ENCODE data around the gene MSTN. TPM values are rescaled to one million over a fixed set of nuclear protein-coding genes. Genes with fewer than 3 reads are reported as not detected.

MSTN gene
- total and polyA plus RNA-seq, 5 donors = 0.11 to 0.56 (median 0.18) TPM

DNA sequence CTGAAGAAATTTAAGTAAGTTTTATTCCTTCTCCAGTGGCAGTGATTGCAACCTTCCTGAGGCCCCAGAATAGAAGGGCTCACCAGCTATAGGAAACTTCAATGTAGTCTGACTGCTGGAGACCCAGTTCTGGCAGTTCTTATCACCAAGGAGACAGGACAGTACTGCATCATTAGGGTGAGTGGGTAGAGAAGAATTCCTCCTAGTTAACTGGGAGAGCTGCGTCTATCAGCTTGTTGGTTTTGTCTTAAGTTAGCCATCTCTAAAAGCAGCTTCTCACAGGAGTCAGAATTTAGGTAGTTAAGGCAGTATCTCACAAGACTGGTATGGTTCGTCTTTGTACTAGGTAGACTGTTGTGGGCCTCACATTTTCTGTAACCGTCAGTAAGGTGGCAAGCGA is 3.3 kb upstream of the MSTN start:
- no peaks in the 10 kb centered on the region for H3K9me3 ChIP-seq (ENCODE audit: control insufficient read depth, low read length)
- ATAC-seq = no peak
- no peaks in the 10 kb centered on the region for H3K27me3 ChIP-seq (ENCODE audit: control insufficient read depth, insufficient read depth)
- H3K4me1 ChIP-seq (ENCODE audit: control insufficient read depth, insufficient read depth, low read length) = no peaks in the 10 kb centered on the region
- 86% methylated on average over 4 of the region's 4 CpGs for WGBS
- no peak overlapping the region for H3K27ac ChIP-seq (ENCODE audit: low read length)
- DNase-seq = no peak
- intact Hi-C loops (cut with DNase I) = no loop called here
- H3K4me3 ChIP-seq (ENCODE audit: low read length) = no peak overlapping the region

DNA sequence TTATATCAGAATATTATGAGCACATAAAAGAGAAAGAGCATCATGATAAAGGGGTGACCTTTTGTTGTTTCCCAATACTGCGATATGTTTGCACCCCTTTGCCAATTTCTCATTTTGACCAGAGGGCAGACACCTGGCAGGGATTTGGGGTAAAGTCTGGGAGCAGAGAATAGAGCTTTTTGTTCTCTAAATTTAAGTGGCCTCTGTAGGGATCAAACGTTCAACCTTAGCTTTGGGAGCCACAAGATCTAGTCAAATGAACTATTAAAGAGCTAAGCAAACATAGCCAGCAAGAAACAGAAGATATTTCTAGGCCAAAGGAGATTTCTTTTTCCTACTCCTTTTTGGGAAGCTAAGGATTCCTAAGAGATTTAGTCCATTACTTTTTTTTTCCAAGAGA is 1.1 kb upstream of the MSTN start:
- ATAC-seq = no peak
- Histone ChIP-seq H3K27me3 (ENCODE audit: control insufficient read depth, insufficient read depth) (no peaks in the 10 kb centered on the region), H3K27ac (ENCODE audit: low read length) (no peak overlapping the region), H3K4me1 (ENCODE audit: control insufficient read depth, insufficient read depth, low read length) (no peaks in the 10 kb centered on the region), H3K9me3 (ENCODE audit: control insufficient read depth, low read length) (no peaks in the 10 kb centered on the region), H3K4me3 (ENCODE audit: low read length) (no peak overlapping the region)
- intact Hi-C loops (cut with DNase I) = no loop called here
- no peak for DNase-seq
- 65% methylated on average over 2 of the region's 2 CpGs for WGBS

DNA sequence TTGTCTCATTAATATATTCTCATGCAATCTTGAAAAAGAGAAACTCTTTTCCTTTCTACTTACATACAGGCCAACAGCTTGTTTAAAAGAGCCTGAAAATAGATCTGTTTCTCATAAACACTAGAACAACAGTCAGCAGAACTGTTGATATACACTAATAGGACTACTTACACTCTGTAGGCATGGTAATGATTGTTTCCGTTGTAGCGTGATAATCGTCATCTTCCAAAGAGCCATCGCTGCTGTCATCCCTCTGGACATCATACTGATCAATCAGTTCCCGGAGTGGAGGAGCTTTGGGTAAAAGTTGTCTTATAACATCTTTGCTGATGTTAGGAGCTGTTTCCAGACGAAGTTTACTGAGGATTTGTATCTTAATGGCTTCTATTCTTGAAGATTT is 476 bp downstream of the MSTN start:
- intact Hi-C loops (cut with DNase I) = no loop called here
- H3K4me3 ChIP-seq (ENCODE audit: low read length) = no peak overlapping the region
- ATAC-seq (no peak), DNase-seq (no peak)
- no peaks in the 10 kb centered on the region for H3K4me1 ChIP-seq (ENCODE audit: control insufficient read depth, insufficient read depth, low read length)
- H3K27me3 ChIP-seq (ENCODE audit: control insufficient read depth, insufficient read depth) = no peaks in the 10 kb centered on the region
- no peaks in the 10 kb centered on the region for H3K9me3 ChIP-seq (ENCODE audit: control insufficient read depth, low read length)
- H3K27ac ChIP-seq (ENCODE audit: low read length) = no peak overlapping the region
- whole genome bisulfite sequencing = 72% methylated on average over 6 of the region's 6 CpGs

DNA sequence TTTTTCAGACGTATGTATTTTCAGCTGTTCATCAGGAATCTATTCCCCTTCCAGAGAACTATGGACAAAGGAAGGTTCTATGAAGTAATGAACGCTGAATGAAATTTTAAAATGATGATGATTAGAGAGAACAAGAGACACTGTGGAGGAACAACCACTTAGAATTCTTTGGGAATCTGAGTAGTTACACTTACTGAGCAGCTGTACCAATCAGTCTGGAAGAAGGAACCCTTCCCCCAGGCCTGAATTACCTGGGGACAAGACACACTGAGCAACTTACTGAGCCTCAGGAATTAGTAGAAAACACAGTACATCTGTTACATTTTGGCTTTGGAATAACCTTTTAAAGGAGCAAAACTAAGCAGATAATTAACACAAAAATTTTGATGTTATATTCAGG is 1.9 kb downstream of the MSTN start:
- intact Hi-C loops (cut with DNase I) = no loop called here
- Histone ChIP-seq H3K4me1 (ENCODE audit: control insufficient read depth, insufficient read depth, low read length) (no peaks in the 10 kb centered on the region), H3K9me3 (ENCODE audit: control insufficient read depth, low read length) (no peaks in the 10 kb centered on the region), H3K27ac (ENCODE audit: low read length) (no peak overlapping the region), H3K4me3 (ENCODE audit: low read length) (no peak overlapping the region), H3K27me3 (ENCODE audit: control insufficient read depth, insufficient read depth) (no peaks in the 10 kb centered on the region)
- 83% methylated on average over 2 of the region's 2 CpGs for WGBS
- no peak for DNase-seq
- ATAC-seq = no peak

DNA sequence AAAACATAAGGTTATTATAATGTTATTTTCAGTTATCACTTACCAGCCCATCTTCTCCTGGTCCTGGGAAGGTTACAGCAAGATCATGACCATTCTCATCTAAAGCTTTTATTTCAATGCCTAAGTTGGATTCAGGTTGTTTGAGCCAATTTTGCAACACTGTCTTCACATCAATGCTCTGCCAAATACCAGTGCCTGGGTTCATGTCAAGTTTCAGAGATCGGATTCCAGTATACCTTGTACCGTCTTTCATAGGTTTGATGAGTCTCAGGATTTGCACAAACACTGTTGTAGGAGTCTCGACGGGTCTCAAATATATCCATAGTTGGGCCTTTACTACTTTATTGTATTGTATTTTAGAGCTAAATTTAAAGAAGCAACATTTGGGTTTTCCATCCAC is 2.5 kb downstream of the MSTN start:
- 94% methylated on average over 4 of the region's 4 CpGs for WGBS
- no peaks in the 10 kb centered on the region for H3K9me3 ChIP-seq (ENCODE audit: control insufficient read depth, low read length)
- DNase-seq (no peak), ATAC-seq (no peak)
- H3K4me1 ChIP-seq (ENCODE audit: control insufficient read depth, insufficient read depth, low read length) = no peaks in the 10 kb centered on the region
- no peak overlapping the region for H3K4me3 ChIP-seq (ENCODE audit: low read length)
- intact Hi-C loops (cut with DNase I) = no loop called here
- H3K27me3 ChIP-seq (ENCODE audit: control insufficient read depth, insufficient read depth) = no peaks in the 10 kb centered on the region
- no peak overlapping the region for H3K27ac ChIP-seq (ENCODE audit: low read length)

DNA sequence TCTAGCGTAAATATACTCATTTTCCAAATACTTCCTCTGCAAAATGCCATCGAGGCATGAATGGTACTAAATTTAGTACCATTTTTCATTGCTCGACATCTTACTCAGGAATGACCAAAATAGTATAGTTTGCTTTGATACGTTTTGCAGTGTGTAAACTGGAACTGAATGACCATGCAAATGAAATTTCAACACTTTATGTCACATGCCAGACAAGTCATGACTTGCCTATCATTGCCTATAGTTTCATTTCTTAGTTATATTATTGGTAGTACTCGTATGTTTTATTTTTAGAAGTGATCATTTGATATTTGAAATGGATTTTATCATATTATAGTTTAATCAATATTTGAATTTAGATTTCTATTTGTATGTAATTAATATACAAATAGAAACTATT is 9.1 kb downstream of the MSTN start:
- DNase-seq (no peak), ATAC-seq (no peak)
- Histone ChIP-seq H3K27ac (ENCODE audit: low read length) (no peak overlapping the region), H3K9me3 (ENCODE audit: control insufficient read depth, low read length) (no peaks in the 10 kb centered on the region), H3K4me1 (ENCODE audit: control insufficient read depth, insufficient read depth, low read length) (no peaks in the 10 kb centered on the region), H3K4me3 (ENCODE audit: low read length) (no peak overlapping the region), H3K27me3 (ENCODE audit: control insufficient read depth, insufficient read depth) (no peaks in the 10 kb centered on the region)
- 53% methylated on average over 5 of the region's 5 CpGs for WGBS
- intact Hi-C loops (cut with DNase I) = no loop called here

DNA sequence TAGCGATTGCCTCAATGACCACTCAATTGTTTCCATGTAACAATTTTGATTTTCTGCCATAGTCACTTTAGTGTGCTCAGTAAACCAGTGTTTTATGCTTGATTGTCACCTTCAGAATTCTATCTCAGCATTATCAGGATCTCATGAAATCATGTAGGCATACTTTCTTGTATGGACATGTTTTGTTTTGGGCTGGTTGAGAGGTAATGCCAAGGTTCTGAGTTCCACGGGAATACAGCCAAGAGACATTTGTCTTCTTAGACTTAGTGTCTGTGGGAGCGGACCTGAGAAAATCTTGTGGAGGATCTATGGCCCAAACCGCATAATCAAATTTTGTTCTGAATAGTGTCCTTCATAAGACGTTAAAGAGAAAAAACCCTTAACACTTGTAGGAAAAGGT is 10.2 kb downstream of the MSTN start:
- H3K4me1 ChIP-seq (ENCODE audit: control insufficient read depth, insufficient read depth, low read length) = no peaks in the 10 kb centered on the region
- ATAC-seq = no peak
- WGBS = 90% methylated on average over 5 of the region's 5 CpGs
- no peak overlapping the region for H3K4me3 ChIP-seq (ENCODE audit: low read length)
- intact Hi-C loops (cut with DNase I) = no loop called here
- no peak overlapping the region for H3K27ac ChIP-seq (ENCODE audit: low read length)
- no peak for DNase-seq
- no peaks in the 10 kb centered on the region for H3K27me3 ChIP-seq (ENCODE audit: control insufficient read depth, insufficient read depth)
- H3K9me3 ChIP-seq (ENCODE audit: control insufficient read depth, low read length) = no peaks in the 10 kb centered on the region

DNA sequence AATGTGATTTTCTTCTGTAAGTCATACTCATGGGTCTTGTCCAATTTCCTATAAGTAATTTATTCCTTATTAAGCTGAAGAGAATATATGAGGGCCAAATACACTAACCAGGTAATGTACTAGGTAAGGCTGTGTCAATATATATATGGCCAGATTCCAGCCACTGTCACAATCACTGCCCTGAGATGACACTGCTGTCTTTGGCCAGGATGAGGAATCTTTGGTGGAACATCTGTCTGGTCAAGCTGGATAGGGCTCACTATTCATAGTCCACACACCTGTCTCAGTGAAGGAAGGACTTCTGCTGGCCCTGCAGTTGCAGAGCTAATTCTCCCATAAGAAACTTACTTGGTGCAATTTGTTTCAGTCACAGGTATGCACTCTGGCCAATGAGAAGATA is 11.3 kb downstream of the MSTN start:
- no peak overlapping the region for H3K27ac ChIP-seq (ENCODE audit: low read length)
- no peaks in the 10 kb centered on the region for H3K9me3 ChIP-seq (ENCODE audit: control insufficient read depth, low read length)
- ATAC-seq (no peak), DNase-seq (no peak)
- intact Hi-C loops (cut with DNase I) = no loop called here
- H3K4me3 ChIP-seq (ENCODE audit: low read length) = no peak overlapping the region
- no peaks in the 10 kb centered on the region for H3K4me1 ChIP-seq (ENCODE audit: control insufficient read depth, insufficient read depth, low read length)
- no peaks in the 10 kb centered on the region for H3K27me3 ChIP-seq (ENCODE audit: control insufficient read depth, insufficient read depth)

DNA sequence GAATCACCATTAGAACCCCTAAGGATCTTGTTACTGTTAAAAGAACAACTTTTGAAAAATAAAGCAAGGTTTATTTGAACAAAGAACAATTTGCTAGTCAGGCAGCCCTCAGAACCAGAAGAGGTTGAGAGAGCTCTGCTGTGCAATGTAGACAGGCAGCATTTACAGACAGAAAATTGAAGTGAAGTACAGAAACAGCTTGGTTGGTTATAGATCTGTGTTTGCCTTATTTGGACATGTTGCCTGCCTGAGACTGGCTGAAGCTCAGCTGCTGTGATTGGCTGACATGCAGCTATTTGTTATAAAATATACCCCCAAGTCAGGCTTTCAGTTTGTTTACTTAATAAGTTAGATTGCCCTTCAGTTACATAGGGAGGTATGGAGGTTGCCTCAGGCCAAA is 12.5 kb downstream of the MSTN start:
- no peaks in the 10 kb centered on the region for H3K9me3 ChIP-seq (ENCODE audit: control insufficient read depth, low read length)
- H3K4me3 ChIP-seq (ENCODE audit: low read length) = no peak overlapping the region
- H3K4me1 ChIP-seq (ENCODE audit: control insufficient read depth, insufficient read depth, low read length) = no peaks in the 10 kb centered on the region
- ATAC-seq (no peak), DNase-seq (no peak)
- intact Hi-C loops (cut with DNase I) = no loop called here
- no peak overlapping the region for H3K27ac ChIP-seq (ENCODE audit: low read length)
- no peaks in the 10 kb centered on the region for H3K27me3 ChIP-seq (ENCODE audit: control insufficient read depth, insufficient read depth)

DNA sequence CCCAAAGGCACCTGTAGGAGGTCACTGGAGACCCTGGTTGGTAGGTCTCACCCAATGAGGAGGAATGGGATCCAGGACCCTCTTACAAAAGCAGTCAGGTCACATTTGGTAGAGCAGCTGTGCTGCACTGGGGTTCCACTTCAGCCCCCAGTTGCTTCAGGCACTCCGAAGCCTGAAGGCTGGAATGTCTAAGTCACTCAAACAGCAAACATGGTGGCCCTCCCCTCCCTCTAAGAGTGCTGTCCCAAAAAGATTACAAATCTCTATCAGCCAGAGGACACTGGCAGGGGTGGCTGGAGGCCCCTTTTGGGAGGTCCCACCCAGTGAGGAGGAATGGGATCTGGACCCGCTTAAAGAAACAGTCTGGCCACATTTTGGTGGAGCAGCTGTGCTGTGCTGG is 17.7 kb downstream of the MSTN start:
- no peaks in the 10 kb centered on the region for H3K4me1 ChIP-seq (ENCODE audit: control insufficient read depth, insufficient read depth, low read length)
- intact Hi-C loops (cut with DNase I) = no loop called here
- H3K4me3 ChIP-seq (ENCODE audit: low read length) = no peak overlapping the region
- no peaks in the 10 kb centered on the region for H3K27me3 ChIP-seq (ENCODE audit: control insufficient read depth, insufficient read depth)
- WGBS = 96% methylated on average over 2 of the region's 2 CpGs
- no peak overlapping the region for H3K27ac ChIP-seq (ENCODE audit: low read length)
- no peak for DNase-seq
- no peak for ATAC-seq
- no peaks in the 10 kb centered on the region for H3K9me3 ChIP-seq (ENCODE audit: control insufficient read depth, low read length)

DNA sequence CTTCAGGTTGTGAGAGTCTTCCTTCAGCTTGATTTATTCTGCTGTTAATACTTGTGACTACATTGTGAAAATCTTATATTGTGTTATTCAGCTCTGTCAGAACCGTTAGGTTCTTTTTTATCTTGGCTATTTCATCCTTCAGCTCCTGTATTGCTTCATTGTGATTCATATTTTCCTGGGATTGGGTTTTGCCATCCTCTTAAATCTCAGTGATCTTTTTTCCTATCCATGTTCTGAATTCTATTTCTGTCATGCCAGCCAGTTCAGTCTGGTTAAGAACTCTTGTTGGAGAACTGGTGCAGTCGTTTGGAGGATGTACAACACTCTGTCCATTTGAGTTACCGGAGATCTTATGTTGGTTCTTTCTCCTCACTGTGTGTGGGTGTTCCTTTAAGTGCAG is 19.1 kb downstream of the MSTN start:
- H3K4me3 ChIP-seq (ENCODE audit: low read length) = no peak overlapping the region
- no peaks in the 10 kb centered on the region for H3K27me3 ChIP-seq (ENCODE audit: control insufficient read depth, insufficient read depth)
- 77% methylated on average over 3 of the region's 3 CpGs for WGBS
- DNase-seq = no peak
- intact Hi-C loops (cut with DNase I) = no loop called here
- no peaks in the 10 kb centered on the region for H3K9me3 ChIP-seq (ENCODE audit: control insufficient read depth, low read length)
- H3K4me1 ChIP-seq (ENCODE audit: control insufficient read depth, insufficient read depth, low read length) = no peaks in the 10 kb centered on the region
- no peak overlapping the region for H3K27ac ChIP-seq (ENCODE audit: low read length)
- no peak for ATAC-seq

DNA sequence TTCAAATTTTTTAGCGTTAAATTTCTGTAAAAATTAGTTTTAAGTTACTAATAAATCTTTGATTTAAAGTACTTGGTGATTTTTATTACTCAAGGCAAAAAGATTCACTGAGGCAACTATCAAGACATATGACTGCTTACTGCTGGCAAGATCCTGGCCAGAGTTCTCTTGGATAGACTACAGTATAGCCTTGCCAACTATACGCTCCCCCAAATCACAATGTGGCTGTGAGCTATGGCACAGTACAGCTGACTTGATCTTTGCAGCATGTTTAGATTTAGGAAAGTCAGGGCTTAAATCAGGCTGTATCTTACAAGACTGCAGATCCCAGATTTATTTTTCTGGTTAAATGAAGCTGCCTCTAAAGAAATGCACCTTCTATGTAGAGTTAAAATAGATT is 26.5 kb downstream of the MSTN start:
- Histone ChIP-seq H3K9me3 (ENCODE audit: control insufficient read depth, low read length) (no peaks in the 10 kb centered on the region), H3K27ac (ENCODE audit: low read length) (no peak overlapping the region), H3K27me3 (ENCODE audit: control insufficient read depth, insufficient read depth) (no peaks in the 10 kb centered on the region), H3K4me1 (ENCODE audit: control insufficient read depth, insufficient read depth, low read length) (no peaks in the 10 kb centered on the region), H3K4me3 (ENCODE audit: low read length) (no peak overlapping the region)
- intact Hi-C loops (cut with DNase I) = no loop called here
- 65% methylated on average over 2 of the region's 2 CpGs for WGBS
- DNase-seq (no peak), ATAC-seq (no peak)

Measured in right cardiac atrium (tissue), 5 donors.